Karpas-422 (cell line): ENCODE data around the gene CFD. TPM values are rescaled to one million over a fixed set of nuclear protein-coding genes. Genes with fewer than 3 reads are reported as not detected.
"Not testable (repeated sequence)": the region's sequence is repeated elsewhere in the genome, so short reads cannot be mapped to it uniquely, and the experiment has no call there.

Experiments used
- DNase-seq: peaks from one replicate; pipeline ENCODE4 v3.0.0-alpha.2; 2015
- H2AFZ ChIP-seq: fragments of 200-600 bp; sonication (generic); 2 replicates; pipeline ENCODE4 v1.6.1; 2014; ENCODE audit warnings: antibody characterized with exemption, low read length, mixed read lengths
- H3K27ac ChIP-seq: fragments of 200-600 bp; sonication (generic); 2 replicates; pipeline ENCODE4 v1.5.1; 2014; ENCODE audit warnings: mild to moderate bottlenecking, low read length, moderate library complexity
- H3K27me3 ChIP-seq: fragments of 200-600 bp; sonication (generic); 2 replicates; pipeline ENCODE4 v1.6.1; 2014; ENCODE audit warnings: low read length, mixed read lengths
- H3K36me3 ChIP-seq: fragments of 200-600 bp; sonication (generic); 2 replicates; pipeline ENCODE4 v1.6.1; 2014; ENCODE audit warnings: low read length, mixed read lengths; ENCODE audit not compliant: insufficient read depth
- H3K4me1 ChIP-seq: fragments of 200-600 bp; sonication (generic); 2 replicates; pipeline ENCODE4 v1.6.1; 2014; ENCODE audit warnings: mild to moderate bottlenecking, low read length, mixed read lengths
- H3K4me2 ChIP-seq: fragments of 200-600 bp; sonication (generic); 2 replicates; pipeline ENCODE4 v1.6.1; 2014; ENCODE audit warnings: low read length, low read depth, mild to moderate bottlenecking; ENCODE audit not compliant: poor library complexity, severe bottlenecking
- H3K4me3 ChIP-seq: fragments of 200-600 bp; sonication (generic); 2 replicates; pipeline ENCODE4 v1.5.1; 2014; ENCODE audit warnings: mild to moderate bottlenecking, antibody characterized with exemption, low read length, mixed read lengths
- H3K79me2 ChIP-seq: fragments of 200-600 bp; sonication (generic); 2 replicates; pipeline ENCODE4 v1.6.1; 2014; ENCODE audit warnings: mild to moderate bottlenecking, low read length, mixed read lengths
- H3K9ac ChIP-seq: fragments of 200-600 bp; sonication (generic); 2 replicates; pipeline ENCODE4 v1.6.0; 2014; ENCODE audit warnings: low read length
- H3K9me2 ChIP-seq: fragments of 200-600 bp; sonication (generic), shearing (Covaris generic); replicated peaks from 2 replicates; pipeline ENCODE4 v1.6.0; 2014; ENCODE audit warnings: mild to moderate bottlenecking, low read length, moderate library complexity; ENCODE audit not compliant: insufficient read depth
- H3K9me3 ChIP-seq: fragments of 300-700, 200-600 bp; sonication (generic); 2 replicates; pipeline ENCODE4 v1.6.1; 2014; ENCODE audit warnings: low read length, mixed read lengths
- H4K20me1 ChIP-seq: fragments of 200-600 bp; sonication (generic); 2 replicates; pipeline ENCODE4 v1.6.1; 2014; ENCODE audit warnings: mild to moderate bottlenecking, antibody characterized with exemption, low read length, low read depth; ENCODE audit not compliant: insufficient read depth
- total RNA-seq: library from RNA; depleted of rRNA; stranded (reverse); fragments of >200 nt; shearing (Covaris generic); gene quantifications from 2 replicates; pipeline ENCODE4 v1.2.3, GENCODE V29; 2014; ENCODE audit warnings: low replicate concordance

CFD gene
- total RNA-seq, 1 experiment from 2014 or later = 1.5 TPM

- H3K4me3 ChIP-seq = no peak overlapping the region
- no peaks in the 10 kb centered on the region for H3K27me3 ChIP-seq
- H3K9me2 ChIP-seq = no peaks in the 10 kb centered on the region
- no peaks in the 10 kb centered on the region for H3K9me3 ChIP-seq
- H2AFZ ChIP-seq = no peak overlapping the region
- H3K36me3 ChIP-seq = 0 out of 2 replicates have a peak, but pooled peaks cover 5% of the 10 kb centered on the region
- peaks cover 9% of the 10 kb centered on the region; the same call in 1 of the 2 replicates for H4K20me1 ChIP-seq
- DNase-seq = no peak
- H3K9ac ChIP-seq = no peak overlapping the region
- H3K4me1 ChIP-seq = peaks cover 12% of the 10 kb centered on the region
- H3K79me2 ChIP-seq = peaks cover 19% of the 10 kb centered on the region
- no peak overlapping the region for H3K4me2 ChIP-seq
- no peak overlapping the region for H3K27ac ChIP-seq
Observed at GRCh38 chr19:890831-891230, 31.4 kb downstream of the CFD start.

- Histone ChIP-seq H3K4me3 (peak overlapping the region; percentile 84), H3K4me1 (peaks cover 12% of the 10 kb centered on the region), H3K4me2 (peak overlapping the region; percentile 90), H3K9ac (peak overlapping the region; percentile 91), H3K79me2 (peaks cover 19% of the 10 kb centered on the region)
- H3K36me3 ChIP-seq, H2AFZ ChIP-seq, H4K20me1 ChIP-seq, H3K27ac ChIP-seq, H3K9me2 ChIP-seq, H3K27me3 ChIP-seq, H3K9me3 ChIP-seq, DNase-seq: not testable (repeated sequence)
Observed at GRCh38 chr19:891421-892200, 32.1 kb downstream of the CFD start.

- H3K27me3 ChIP-seq = no peaks in the 10 kb centered on the region
- no peaks in the 10 kb centered on the region for H3K9me3 ChIP-seq
- peaks cover 9% of the 10 kb centered on the region; the same call in 1 of the 2 replicates for H4K20me1 ChIP-seq
- peaks cover 19% of the 10 kb centered on the region for H3K79me2 ChIP-seq
- peak overlapping the region; percentile 91 for H3K9ac ChIP-seq
- no peak overlapping the region for H2AFZ ChIP-seq
- peak overlapping the region; percentile 84 for H3K4me3 ChIP-seq
- peak overlapping the region; percentile 90 for H3K4me2 ChIP-seq
- peak overlapping the region; percentile 64 for H3K27ac ChIP-seq
- H3K9me2 ChIP-seq = no peaks in the 10 kb centered on the region
- DNase-seq = peak; percentile 65
- 0 out of 2 replicates have a peak, but pooled peaks cover 5% of the 10 kb centered on the region for H3K36me3 ChIP-seq
- H3K4me1 ChIP-seq = peaks cover 12% of the 10 kb centered on the region
Observed at GRCh38 chr19:892243-892893, 32.9 kb downstream of the CFD start.

- Histone ChIP-seq H3K79me2 (peaks cover 19% of the 10 kb centered on the region), H3K27me3 (no peaks in the 10 kb centered on the region), H3K9me2 (no peaks in the 10 kb centered on the region), H3K9me3 (no peaks in the 10 kb centered on the region), H3K36me3 (0 out of 2 replicates have a peak, but pooled peaks cover 5% of the 10 kb centered on the region), H4K20me1 (peaks cover 9% of the 10 kb centered on the region; the same call in 1 of the 2 replicates), H3K27ac (peak within 1 kb of the TSS; percentile 66), H3K4me1 (peaks cover 12% of the 10 kb centered on the region), H2AFZ (no peak within 1 kb of the TSS; the same call in 1 of the 2 replicates), H3K4me3 (peak within 1 kb of the TSS; percentile 84), H3K9ac (peak within 1 kb of the TSS; percentile 91), H3K4me2 (peak within 1 kb of the TSS; percentile 90)
- DNase-seq = peak; percentile 97
Observed at GRCh38 chr19:892894-893689, 33.6 kb downstream of the CFD start, which contains the start of the genes MED16 and RNU6-9. MED16 (minus strand) TSS chr19:893187; CDS start chr19:891131, 2,056 bp downstream. RNU6-9 (plus strand) TSS chr19:893484.

- Histone ChIP-seq H3K4me2 (no peak overlapping the region), H3K9ac (no peak overlapping the region)
Observed at GRCh38 chr19:896434-896833, 37.0 kb downstream of the CFD start.

GRCh38 chr19:896999-897398 is 37.5 kb downstream of the CFD start:
- no peak for DNase-seq
- Histone ChIP-seq H3K4me3 (no peak overlapping the region), H3K9ac (no peak overlapping the region), H3K4me2 (no peak overlapping the region), H4K20me1 (peaks cover 21% of the 10 kb centered on the region; the same call in 1 of the 2 replicates), H3K27me3 (no peaks in the 10 kb centered on the region), H2AFZ (no peak overlapping the region), H3K9me3 (no peaks in the 10 kb centered on the region), H3K9me2 (no peaks in the 10 kb centered on the region), H3K27ac (no peak overlapping the region), H3K79me2 (peaks cover 6% of the 10 kb centered on the region), H3K36me3 (no peaks in the 10 kb centered on the region), H3K4me1 (peaks cover 27% of the 10 kb centered on the region)

More at GRCh38 chr19:896434-896833, 37.0 kb downstream of the CFD start:
- Histone ChIP-seq H3K27me3 (no peaks in the 10 kb centered on the region), H3K9me2 (no peaks in the 10 kb centered on the region), H3K27ac (no peak overlapping the region), H3K4me3 (no peak overlapping the region), H4K20me1 (peaks cover 21% of the 10 kb centered on the region; the same call in 1 of the 2 replicates), H3K4me1 (peaks cover 29% of the 10 kb centered on the region), H2AFZ (no peak overlapping the region), H3K9me3 (no peaks in the 10 kb centered on the region), H3K79me2 (peaks cover 8% of the 10 kb centered on the region), H3K36me3 (no peaks in the 10 kb centered on the region)
- no peak for DNase-seq

GRCh38 chr19:897442-898039 is 38.1 kb downstream of the CFD start:
- Histone ChIP-seq H3K27ac (no peak overlapping the region), H3K9me3 (no peaks in the 10 kb centered on the region), H3K4me3 (no peak overlapping the region), H3K4me1 (peaks cover 24% of the 10 kb centered on the region), H2AFZ (no peak overlapping the region), H3K9me2 (no peaks in the 10 kb centered on the region), H3K27me3 (no peaks in the 10 kb centered on the region), H3K36me3 (no peaks in the 10 kb centered on the region), H3K79me2 (peaks cover under 1% of the 10 kb centered on the region; the same call in 1 of the 2 replicates), H3K4me2 (no peak overlapping the region), H3K9ac (no peak overlapping the region), H4K20me1 (peaks cover 17% of the 10 kb centered on the region; the same call in 1 of the 2 replicates)
- no peak for DNase-seq
